Stimulated activated CD4-positive, alpha-beta T cell treated with anti-CD3 and anti-CD28 coated beads, Interleukin-4, amount 100 ng/mL, for 1 hour (primary cell): ENCODE data around the gene FOXL3.
"Not testable (repeated sequence)": the region's sequence is repeated elsewhere in the genome, so short reads cannot be mapped to it uniquely, and the experiment has no call there.

Source experiments
- DNase-seq: peaks from one replicate; pipeline ENCODE4 v3.0.0-alpha.2; 2020

Gene FOXL3

GRCh38 chr7:289756-290553, at the start of gene FOXL3:
Gene FOXL3 (plus strand): TSS chr7:290170. CDS start chr7:290170, 0 bp downstream.
- DNase-seq: no peak

- DNase-seq: peak; percentile 20
Observed at GRCh38 chr7:240887-241421, 49.0 kb upstream of the FOXL3 start.

DNA sequence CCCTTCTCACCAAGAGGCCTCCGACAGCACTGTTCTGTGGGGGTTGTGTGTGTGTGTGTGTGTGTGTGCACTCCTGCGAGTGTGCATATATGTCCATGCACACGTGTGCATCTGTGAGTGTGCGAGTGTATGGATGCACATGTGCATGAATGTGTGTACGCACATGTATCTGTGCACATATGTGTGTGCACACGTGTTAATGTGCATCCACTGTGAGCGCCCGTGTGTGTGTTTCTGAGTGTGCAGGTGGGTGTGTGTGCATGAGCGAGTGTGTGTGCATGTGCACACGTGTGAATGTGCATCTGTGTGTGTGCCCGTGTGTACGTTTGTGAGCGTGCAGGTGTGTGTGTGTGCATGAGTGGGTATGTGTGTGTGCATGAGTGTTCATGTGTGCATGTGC, 48.5 kb upstream of the FOXL3 start:
- no peak for DNase-seq

- not testable (repeated sequence) for DNase-seq
Observed at GRCh38 chr7:242826-243579, 47.0 kb upstream of the FOXL3 start.

DNA sequence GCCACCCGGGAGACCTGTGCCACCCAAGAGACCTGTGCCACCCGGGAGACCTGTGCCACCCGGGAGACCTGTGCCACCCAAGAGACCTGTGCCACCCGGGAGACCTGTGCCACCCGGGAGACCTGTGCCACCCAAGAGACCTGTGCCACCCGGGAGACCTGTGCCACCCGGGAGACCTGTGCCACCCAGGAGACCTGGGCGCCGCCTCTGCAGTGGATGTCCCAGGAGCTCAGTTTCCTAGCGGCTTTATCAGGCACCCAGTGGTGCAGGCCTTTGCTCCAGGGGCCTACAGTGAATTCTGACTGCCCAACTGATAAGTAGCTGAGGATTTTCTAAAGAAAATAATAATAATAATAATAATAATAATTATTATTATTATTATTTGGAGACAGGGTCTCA, 46.4 kb upstream of the FOXL3 start:
- not testable (repeated sequence) for DNase-seq

GRCh38 chr7:244974-245373, 45.0 kb upstream of the FOXL3 start:
- no peak for DNase-seq

DNA sequence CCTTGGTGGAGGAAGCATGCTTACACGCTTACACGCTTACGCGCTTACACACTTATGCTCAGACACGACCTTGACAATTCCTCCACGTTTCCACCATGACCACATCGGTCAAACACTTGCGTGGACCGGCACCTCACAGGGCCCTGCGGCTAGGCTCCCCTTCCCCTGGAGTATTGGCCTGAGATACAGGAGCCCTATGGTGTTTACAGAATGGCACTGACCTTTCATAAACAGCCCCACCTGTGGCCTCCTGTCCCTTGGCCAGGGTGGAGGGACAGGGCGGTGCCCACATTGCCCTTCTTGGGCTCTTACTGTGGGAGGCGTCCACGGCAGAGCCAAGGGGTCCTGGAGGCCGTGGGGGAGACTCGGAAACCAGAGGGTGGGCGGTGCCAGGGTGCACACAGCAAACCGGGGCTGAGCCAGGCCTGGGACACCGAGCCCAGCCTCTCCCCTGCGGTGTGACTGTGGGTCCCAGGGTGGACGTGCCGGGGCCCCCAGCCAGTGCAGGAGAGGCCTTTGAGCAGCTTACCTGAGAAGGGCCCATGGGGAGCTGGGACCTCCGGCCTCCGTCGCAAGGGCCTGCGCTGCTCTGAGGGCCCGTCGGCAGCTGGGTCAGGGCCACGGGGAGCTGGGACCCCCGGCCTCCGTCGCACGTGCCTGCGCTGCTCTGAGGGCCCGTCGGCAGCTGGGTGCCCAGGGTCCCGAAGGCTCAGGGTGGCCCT, 44.2 kb upstream of the FOXL3 start:
- DNase-seq: no peak

- DNase-seq: no peak
Observed at GRCh38 chr7:246451-246850, 43.5 kb upstream of the FOXL3 start.

DNA sequence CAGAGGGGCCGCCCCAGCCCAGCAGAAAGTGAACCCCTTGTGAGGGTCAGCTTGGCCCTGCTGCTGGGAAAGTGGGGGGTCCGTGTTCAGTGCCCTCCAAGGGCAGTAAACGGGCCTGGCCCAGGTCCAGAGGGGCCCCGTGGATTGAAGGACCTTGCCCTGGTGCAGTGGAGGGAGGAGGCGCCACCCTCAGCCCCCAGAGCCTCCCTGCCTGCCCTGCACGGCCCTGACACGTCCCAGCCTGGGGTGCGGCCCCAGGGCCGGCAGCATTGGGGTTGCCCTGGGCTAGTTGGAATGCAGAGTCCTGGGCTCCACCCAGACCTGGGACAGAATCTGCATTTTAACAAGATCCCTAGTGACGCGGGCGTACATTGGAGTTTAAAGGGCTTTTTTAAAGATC, 42.8 kb upstream of the FOXL3 start:
- DNase-seq: no peak

GRCh38 chr7:247636-248035, 42.3 kb upstream of the FOXL3 start:
- no peak for DNase-seq

- no peak for DNase-seq
Observed at GRCh38 chr7:248732-249435, 41.1 kb upstream of the FOXL3 start.

DNA sequence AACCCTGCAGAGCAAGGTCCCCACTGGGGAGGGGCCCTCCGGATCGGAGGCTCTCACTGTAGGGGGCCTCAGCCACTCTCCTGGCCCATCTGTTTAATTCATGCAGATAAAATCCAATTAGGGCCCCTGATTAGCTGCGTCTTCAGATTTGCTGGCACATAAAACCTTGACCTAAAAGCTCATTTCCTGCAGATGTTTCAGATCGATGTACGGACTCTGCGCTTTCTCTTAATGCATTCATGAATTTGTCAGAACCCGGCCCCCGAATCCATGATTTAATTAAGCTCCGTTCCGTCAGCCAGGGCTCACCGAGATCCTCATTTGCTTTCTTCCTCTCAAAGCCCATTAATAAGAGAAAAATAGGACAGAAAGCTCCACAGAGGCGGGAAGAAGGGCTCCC, 40.0 kb upstream of the FOXL3 start:
- DNase-seq: no peak

- DNase-seq: no peak
Observed at GRCh38 chr7:250523-250922, 39.4 kb upstream of the FOXL3 start.

DNA sequence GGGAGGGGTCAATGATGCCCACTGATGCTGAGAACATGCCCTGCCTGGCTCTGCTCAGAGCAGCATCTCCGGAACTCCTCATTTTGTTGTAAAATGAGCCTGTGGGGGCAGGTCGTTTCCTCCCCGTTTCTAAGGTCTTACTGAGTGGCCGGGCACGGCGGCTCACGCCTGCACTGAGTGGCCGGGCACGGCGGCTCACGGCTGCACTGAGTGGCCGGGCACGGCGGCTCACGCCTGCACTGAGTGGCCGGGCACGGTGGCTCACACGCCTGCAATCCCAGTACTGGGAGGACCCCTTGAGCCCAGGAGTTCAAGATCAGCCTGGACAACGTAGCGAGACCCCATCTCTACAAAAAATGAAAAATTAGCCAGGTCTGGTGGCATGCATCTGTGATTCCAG, 39.0 kb upstream of the FOXL3 start:
- DNase-seq: no peak

DNA sequence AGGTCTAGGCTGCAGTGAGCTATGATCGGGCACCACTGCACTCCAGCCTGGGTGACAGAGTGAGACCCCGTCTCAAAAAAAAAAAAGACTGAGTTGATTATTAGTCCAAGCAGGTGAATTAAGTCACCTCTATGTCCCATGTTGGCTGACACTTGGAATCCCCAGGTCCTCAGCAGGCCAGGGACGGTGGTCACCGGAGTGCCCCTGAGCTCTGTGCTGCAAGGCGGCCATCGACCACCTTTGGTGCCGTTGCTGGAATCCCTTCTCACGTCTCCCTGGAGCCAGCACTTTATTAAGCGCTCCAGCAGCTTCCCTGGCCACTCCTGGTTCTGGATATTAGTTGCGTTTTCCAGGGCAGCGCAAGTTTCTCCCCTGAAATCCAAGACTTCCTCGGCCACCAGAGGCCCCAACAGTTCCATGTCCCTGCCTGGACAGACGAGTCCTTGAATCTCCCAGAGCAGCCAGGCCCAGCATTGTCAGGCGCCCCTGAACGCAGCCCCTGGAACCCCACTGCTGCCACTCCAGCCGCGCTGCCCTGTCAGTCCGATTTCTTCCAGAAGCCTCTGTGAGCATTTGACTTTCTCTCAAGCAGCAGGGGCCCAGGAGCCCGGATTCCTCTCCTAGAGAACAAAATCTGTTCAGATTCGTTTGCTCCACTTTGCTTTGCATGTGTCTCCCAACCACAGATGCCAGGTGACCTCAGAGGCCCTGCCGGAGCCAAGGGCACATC, 38.4 kb upstream of the FOXL3 start:
- DNase-seq: no peak

GRCh38 chr7:252216-252965, 37.6 kb upstream of the FOXL3 start:
- DNase-seq: no peak

DNA sequence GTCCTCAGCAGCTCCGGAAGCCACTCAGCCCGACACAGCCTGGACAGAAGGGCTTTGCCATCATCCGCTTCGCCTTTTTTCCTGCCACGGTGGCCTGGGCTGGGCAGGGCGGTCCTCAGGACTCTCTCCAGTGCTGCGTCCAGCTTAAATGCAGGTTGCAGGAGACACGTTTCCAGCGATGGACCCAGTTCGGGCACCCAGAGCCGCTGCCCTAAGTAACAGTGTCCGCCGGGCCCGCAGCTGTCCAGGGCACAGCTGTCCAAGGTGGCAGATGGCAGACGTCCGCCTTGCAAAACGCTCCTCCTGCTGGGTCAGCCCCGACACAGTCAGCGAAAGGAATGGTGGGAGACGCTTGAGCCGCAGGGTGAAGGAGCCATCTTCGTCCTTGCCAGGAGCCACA, 37.0 kb upstream of the FOXL3 start:
- no peak for DNase-seq

DNA sequence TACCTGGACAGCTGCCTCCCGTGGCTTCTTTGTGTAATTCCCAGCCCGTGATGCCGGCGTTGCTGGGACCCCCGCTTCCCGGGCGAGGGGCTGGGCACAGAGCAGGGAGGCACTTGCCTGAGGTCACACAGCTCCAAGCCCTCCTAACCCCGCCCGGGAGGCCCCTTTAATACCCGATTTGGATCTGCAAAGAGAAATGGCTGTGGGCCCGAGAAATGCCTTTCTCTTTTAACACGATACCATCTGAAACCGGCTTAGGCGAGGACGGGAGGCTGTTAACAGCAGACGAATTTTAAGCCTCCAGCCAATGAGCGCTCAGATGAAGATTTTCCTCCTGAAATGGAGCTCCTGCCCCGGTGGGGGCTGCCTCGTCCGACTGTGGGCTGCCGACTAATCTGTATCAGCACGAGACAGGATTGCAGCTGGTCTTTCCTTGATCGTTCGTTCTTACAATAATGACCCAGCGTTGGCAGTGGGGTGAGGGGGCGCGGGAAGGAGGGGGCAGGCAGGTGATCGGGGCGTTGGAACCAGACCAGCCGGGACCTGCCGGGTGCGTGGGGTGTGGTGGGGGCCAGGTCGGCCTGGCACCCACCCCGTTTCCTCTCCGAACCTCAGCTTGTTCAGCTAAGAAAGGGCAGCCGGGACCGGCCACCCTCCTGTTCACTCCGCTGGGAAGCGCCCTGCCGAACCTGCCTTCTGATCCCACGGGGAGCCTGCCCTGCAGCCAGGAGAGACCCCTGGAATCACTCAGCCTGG, 36.2 kb upstream of the FOXL3 start:
- DNase-seq: no peak

DNA sequence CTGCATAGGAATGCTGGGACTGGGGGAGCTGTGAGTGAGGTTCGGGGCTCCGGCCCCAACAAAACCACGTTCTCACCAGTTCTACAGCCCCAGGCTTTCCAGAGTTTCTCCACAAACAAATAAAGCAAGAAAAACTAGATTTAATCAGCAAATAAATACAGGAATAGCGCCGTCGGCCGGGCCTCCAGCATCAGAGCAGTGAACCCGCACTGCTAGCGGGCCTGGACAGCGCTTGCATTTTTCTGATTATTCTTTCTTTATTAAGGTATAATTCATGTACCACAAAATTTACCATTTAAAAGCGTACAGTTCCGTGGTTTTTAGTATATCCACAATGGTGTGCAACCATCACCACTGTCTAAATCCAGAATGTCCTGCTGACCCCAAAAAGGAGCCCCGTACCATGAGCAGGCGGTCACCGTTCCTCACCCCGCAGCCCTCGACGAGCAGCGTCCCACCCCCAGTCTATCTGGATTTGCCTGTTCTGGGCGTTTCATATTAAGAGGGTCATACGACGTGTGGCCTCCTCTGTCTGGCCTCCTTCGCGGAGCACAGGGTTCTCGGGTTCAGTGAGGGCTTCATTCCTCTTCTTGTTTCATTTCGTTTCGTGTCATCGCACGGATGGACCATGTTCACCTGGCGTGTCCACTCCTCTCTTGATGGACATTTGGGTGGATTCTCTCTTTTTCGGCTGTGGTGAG, 35.5 kb upstream of the FOXL3 start:
- no peak for DNase-seq

DNA sequence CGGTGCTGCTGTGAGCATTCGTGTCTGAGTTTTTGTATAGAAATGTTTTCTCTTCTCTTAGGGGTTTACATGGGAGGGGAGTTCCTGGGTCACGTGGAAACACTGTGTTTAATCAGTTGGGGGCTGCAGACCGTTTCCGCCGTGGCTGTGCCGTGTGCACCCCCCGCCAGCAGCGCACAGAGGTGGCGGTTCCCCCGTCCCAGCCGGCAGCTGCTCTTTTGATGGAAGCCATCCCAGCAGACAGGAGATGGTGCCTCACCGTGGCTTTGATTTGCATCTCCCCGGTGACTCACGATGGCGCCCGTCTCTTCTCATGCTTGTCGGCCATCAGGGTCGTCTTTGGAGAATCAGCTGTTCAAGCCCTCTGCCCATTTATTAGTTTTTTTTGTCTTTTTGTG, 34.9 kb upstream of the FOXL3 start:
- DNase-seq: no peak
